Psoas muscle (tissue), 8 donors: ENCODE measurements around the gene VPS13A. TPM values are rescaled to one million over a fixed set of nuclear protein-coding genes. Genes with fewer than 3 reads are reported as not detected.

Source experiments
- ATAC-seq, 4 donors: fragments of 200-7000 bp; cut with Tn5 transposase; one replicate each; pipeline ENCODE4 v1.9.1; 2020; ENCODE audit warnings: moderate library complexity in 3 of 4, mild to moderate bottlenecking in 2 of 4
- DNase-seq, 2 donors: peaks; one replicate each; pipeline ENCODE4 v3.0.0-alpha.2; 2020
- H3K27ac ChIP-seq: fragments of 200-600 bp; one replicate; pipeline ENCODE4 v1.8.0; 2022
- H3K27me3 ChIP-seq, 3 donors: fragments of 200-600 bp in 1 of 3; one replicate each; pipeline versions ENCODE4 v1.6.1 to v1.8.0; 2013 to 2022; ENCODE audit warnings: low read length in 2 of 3, mild to moderate bottlenecking in 2 of 3, moderate library complexity in 1 of 3; ENCODE audit not compliant: insufficient read depth in 3 of 3
- H3K36me3 ChIP-seq, 2 donors: fragments of 200-600 bp in 1 of 2; one replicate each; pipeline versions ENCODE4 v1.6.1 to v1.8.0; 2013 to 2022; ENCODE audit warnings: low read depth in 1 of 2, mild to moderate bottlenecking in 1 of 2, moderate library complexity in 1 of 2; ENCODE audit not compliant: insufficient read depth in 1 of 2
- H3K4me1 ChIP-seq: fragments of 200-600 bp; one replicate; pipeline ENCODE4 v1.8.0; 2022
- H3K4me3 ChIP-seq: fragments of 200-600 bp; one replicate; pipeline ENCODE4 v1.8.0; 2022; ENCODE audit warnings: mild to moderate bottlenecking
- H3K9me3 ChIP-seq: fragments of 200-600 bp; one replicate; pipeline ENCODE4 v1.8.0; 2022
- WGBS, 3 donors: extraction: QIAGEN DNeasy Blood & Tissue Kit; methylation state at CpG; one replicate each; pipeline versions ENCODE4 v1.1.6 to v1.1.7; 2013; 5-methylcytosine and 5-hydroxymethylcytosine counted together
- intact Hi-C, 2 donors: fragments of 100-400 bp; cut with DNase I; formaldehyde crosslinking; loops; one replicate each; pipeline versions ENCODE4 v1.11.0 to v1.14.2; 2022
- polyA plus RNA-seq, 3 donors: library from polyadenylated mRNA; stranded (reverse); fragments of 200-250 nt; gene quantifications; one replicate each; pipeline ENCODE4 v1.2.3, GENCODE V29; 2013
- total RNA-seq, 4 donors: library from RNA; stranded (reverse); fragmentation: NEBNext Ultra II Directional in 2 of 4; extraction: Animal tissue kit (Norgen Biotek cat#: 25700) in 2 of 4; gene quantifications; one replicate each; pipeline versions ENCODE4 v1.2.1 to v1.2.4, GENCODE V29; 2021 to 2023
- TF ChIP-seq, protein P1 (sequence below): fragments of 200-600 bp; IDR thresholded peaks from one replicate; pipeline ENCODE4 v1.8.0; 2022; ENCODE audit warnings: antibody characterized with exemption
- donor health status: healthy with polysubstance abuse.
- donor health status: DM: no; HTN: no; CAD: no; lungs with moderate emphysema.
- donor health status: Bipolar disorder and iron deficiency.
- donor health status: healthy.
- donor health status: DM: yes; HTN: yes; CAD: no.
- donor health status: DM: no; HTN: no; CAD: no.
- donor health status: DM: no; HTN: no; CAD: no.
- donor health status: DM: yes; HTN: yes; CAD: no.

The VPS13A gene
- total and polyA plus RNA-seq, 7 donors = 3.3 to 27.0 (median 19.4) TPM

DNA sequence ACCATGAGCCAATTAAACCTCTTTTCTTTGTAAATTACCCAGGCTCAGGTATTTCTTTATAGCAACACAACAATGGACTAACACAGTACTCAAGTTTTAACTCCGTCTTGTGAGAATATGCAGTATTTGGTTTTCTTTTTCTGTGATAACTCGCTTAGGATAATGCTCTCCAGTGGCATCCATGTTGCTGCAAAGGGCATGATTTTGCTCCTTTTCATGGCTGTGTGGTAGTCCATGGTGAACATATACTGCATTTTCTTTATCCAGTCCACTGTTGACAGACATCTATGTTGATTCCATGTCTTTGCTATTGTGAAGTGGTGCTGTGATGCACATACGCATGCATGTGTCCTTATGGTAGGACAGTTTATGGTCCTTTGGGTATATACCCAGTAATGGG is 10.9 kb downstream of the VPS13A start:
- Histone ChIP-seq H3K36me3 (no peaks in the 10 kb centered on the region), H3K27ac (no peak overlapping the region), H3K9me3 (no peaks in the 10 kb centered on the region), H3K4me1 (peaks cover 8% of the 10 kb centered on the region), H3K27me3 (no peaks in the 10 kb centered on the region), H3K4me3 (no peak overlapping the region)
- TF ChIP-seq, protein P1, sequence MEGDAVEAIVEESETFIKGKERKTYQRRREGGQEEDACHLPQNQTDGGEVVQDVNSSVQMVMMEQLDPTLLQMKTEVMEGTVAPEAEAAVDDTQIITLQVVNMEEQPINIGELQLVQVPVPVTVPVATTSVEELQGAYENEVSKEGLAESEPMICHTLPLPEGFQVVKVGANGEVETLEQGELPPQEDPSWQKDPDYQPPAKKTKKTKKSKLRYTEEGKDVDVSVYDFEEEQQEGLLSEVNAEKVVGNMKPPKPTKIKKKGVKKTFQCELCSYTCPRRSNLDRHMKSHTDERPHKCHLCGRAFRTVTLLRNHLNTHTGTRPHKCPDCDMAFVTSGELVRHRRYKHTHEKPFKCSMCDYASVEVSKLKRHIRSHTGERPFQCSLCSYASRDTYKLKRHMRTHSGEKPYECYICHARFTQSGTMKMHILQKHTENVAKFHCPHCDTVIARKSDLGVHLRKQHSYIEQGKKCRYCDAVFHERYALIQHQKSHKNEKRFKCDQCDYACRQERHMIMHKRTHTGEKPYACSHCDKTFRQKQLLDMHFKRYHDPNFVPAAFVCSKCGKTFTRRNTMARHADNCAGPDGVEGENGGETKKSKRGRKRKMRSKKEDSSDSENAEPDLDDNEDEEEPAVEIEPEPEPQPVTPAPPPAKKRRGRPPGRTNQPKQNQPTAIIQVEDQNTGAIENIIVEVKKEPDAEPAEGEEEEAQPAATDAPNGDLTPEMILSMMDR = no peak
- DNase-seq (no peak), ATAC-seq (no peak)
- intact Hi-C loops = no loop called here
- 88 to 99% (median 95%) methylated on average over 3 of the region's 3 CpGs for WGBS, 3 donors

DNA sequence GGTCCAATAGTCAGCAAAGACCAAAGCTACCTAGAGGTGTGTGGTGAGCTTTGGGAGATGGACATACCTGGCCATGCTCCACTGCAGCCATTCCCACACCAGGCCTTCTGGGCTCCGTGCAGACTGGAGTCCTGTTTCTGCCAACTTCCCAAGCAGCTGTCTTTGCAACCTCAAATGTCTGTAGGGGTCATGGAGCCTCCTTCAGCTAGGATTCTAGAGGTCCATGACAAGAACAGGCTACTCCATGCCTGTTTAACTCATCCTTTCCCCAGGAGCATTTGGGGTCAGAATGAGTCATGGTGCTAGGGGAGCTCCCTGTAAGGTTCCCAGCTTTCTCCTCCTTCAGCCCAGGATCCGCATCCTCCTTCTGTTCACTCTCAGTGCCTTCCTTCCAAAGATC is 17.1 kb downstream of the VPS13A start:
- H3K4me3 ChIP-seq = no peak overlapping the region
- TF ChIP-seq, protein P1 = no peak
- no peaks in the 10 kb centered on the region for H3K36me3 ChIP-seq
- WGBS, 3 donors = 50 to 64% (median 57%) methylated on average over 2 of the region's 2 CpGs
- ATAC-seq (peak; percentile 59 to 85 (median 72)), DNase-seq (no peak)
- H3K27ac ChIP-seq = no peak overlapping the region
- intact Hi-C loops = no loop called here
- H3K9me3 ChIP-seq = no peaks in the 10 kb centered on the region
- H3K27me3 ChIP-seq = no peaks in the 10 kb centered on the region
- H3K4me1 ChIP-seq = peaks cover 12% of the 10 kb centered on the region

DNA sequence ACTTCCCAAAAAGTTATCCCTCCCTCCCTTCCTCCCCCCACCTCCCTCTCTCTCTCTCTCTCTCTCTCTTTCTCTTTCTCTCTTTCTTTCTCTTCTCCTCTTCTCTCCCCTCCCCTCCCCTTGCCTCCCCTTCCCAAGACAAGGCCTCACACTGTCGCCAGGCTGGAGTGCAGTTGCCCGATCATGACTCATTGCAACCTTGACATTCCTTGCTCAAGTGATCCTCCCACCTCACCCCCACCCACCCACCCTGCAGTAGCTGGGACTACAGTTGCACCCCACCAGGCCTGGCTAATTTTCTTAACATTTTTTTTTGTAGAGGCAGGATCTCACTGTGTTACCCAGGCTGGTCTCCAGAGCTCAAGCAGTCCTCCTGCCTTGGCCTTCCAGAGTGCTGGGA is 32.8 kb downstream of the VPS13A start:
- TF ChIP-seq, protein P1 = no peak
- intact Hi-C loops = no loop called here
- DNase-seq = no peak
- Histone ChIP-seq H3K4me1 (no peaks in the 10 kb centered on the region), H3K27me3 (no peaks in the 10 kb centered on the region), H3K36me3 (peaks cover 0 to 63% of the 10 kb centered on the region in 2 donors), H3K4me3 (no peak overlapping the region), H3K9me3 (no peaks in the 10 kb centered on the region), H3K27ac (no peak overlapping the region)
- peak in 1 of 4 donors; percentile 43 for ATAC-seq
- 85 to 96% (median 89%) methylated on average over 2 of the region's 2 CpGs for WGBS, 3 donors

GRCh38 chr9:77211561-77211960 is 34.2 kb downstream of the VPS13A start:
- Histone ChIP-seq H3K27ac (no peak overlapping the region), H3K9me3 (no peaks in the 10 kb centered on the region), H3K4me3 (no peak overlapping the region), H3K4me1 (no peaks in the 10 kb centered on the region), H3K36me3 (peaks cover 0 to 61% of the 10 kb centered on the region in 2 donors), H3K27me3 (no peaks in the 10 kb centered on the region)
- intact Hi-C loops = no loop called here
- ATAC-seq (no peak), DNase-seq (no peak)
- 94 to 97% (median 95%) methylated on average over 6 of the region's 6 CpGs for WGBS, 3 donors
- TF ChIP-seq, protein P1 = no peak

DNA sequence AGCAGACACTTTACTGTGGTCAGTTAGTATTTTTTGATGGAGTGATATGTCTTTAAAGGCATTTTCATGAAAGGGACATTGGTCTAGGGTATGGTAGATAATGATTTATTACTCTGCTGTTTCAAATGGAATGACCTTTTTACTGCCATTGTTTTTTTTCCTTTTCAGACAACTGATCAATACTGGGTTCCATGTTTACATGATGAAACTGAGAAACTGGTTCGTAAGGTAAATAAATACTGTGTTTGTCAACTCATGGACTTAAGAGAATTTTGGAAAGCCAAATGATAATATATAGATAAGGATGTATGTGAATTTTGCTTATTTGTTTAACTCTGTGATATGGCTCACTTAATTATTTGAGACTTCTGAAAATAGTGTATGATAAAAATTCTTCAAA is 35.5 kb downstream of the VPS13A start:
- TF ChIP-seq, protein P1 = no peak
- no peaks in the 10 kb centered on the region for H3K27me3 ChIP-seq
- H3K4me3 ChIP-seq = no peak overlapping the region
- intact Hi-C loops = no loop called here
- peaks cover 0 to 54% of the 10 kb centered on the region in 2 donors for H3K36me3 ChIP-seq
- 90 to 100% (median 100%) methylated on average over 1 of the region's 1 CpG for WGBS, 3 donors
- no peak for ATAC-seq
- no peaks in the 10 kb centered on the region for H3K9me3 ChIP-seq
- DNase-seq = no peak
- no peak overlapping the region for H3K27ac ChIP-seq
- no peaks in the 10 kb centered on the region for H3K4me1 ChIP-seq
